ENCODE data around the gene TMEM80. TPM values are rescaled to one million over a fixed set of nuclear protein-coding genes. Genes with fewer than 3 reads are reported as not detected.

TMEM80 gene
- total RNA-seq, 6 donors from 2014 or later = 28.6 to 62.9 (median 36.1) TPM

GRCh38 chr11:697811-698311, 2.2 kb downstream of the TMEM80 start:
- ATAC-seq (ENCODE audit: low FRiP score in 2 of 2) = no peak
- Histone ChIP-seq H3K4me1 (peaks cover 37 to 53% (median 42%) of the 10 kb centered on the region in 4 donors), H3K4me3 (no peak overlapping the region), H3K27ac (peak overlapping the region; percentile 69 to 100 (median 100)), H3K9me3 (no peaks in the 10 kb centered on the region), H3K27me3 (no peaks in the 10 kb centered on the region), H3K36me3 (peaks cover 0 to 17% (median 15%) of the 10 kb centered on the region in 4 donors)
- WGBS, 2 donors = 85 to 87% methylated on average over 8 to 11 of the region's 11 CpGs
- TF ChIP-seq POLR2AphosphoS5 (IDR thresholded peaks at IDR 0.05) = no peak
- TF ChIP-seq EP300 (IDR thresholded peaks at IDR 0.05) = no peak
- TF ChIP-seq CTCF (IDR thresholded peaks at IDR 0.05) = no peak
- TF ChIP-seq POLR2A (IDR thresholded peaks at IDR 0.05) = no peak
- DNase-seq = no peak

GRCh38 chr11:698493-699115, 3.0 kb downstream of the TMEM80 start:
- no peak for ATAC-seq (ENCODE audit: low FRiP score in 2 of 2)
- Histone ChIP-seq H3K4me3 (no peak overlapping the region), H3K4me1 (peaks cover 31 to 52% (median 43%) of the 10 kb centered on the region in 4 donors), H3K27ac (no peak overlapping the region), H3K27me3 (no peaks in the 10 kb centered on the region), H3K36me3 (peaks cover 0 to 17% (median 15%) of the 10 kb centered on the region in 4 donors), H3K9me3 (no peaks in the 10 kb centered on the region)
- TF ChIP-seq POLR2AphosphoS5 (IDR thresholded peaks at IDR 0.05) (no peak), EP300 (IDR thresholded peaks at IDR 0.05) (no peak), POLR2A (IDR thresholded peaks at IDR 0.05) (no peak), CTCF (IDR thresholded peaks at IDR 0.05) (no peak)
- WGBS, 2 donors = 75 to 83% methylated on average over 17 of the region's 17 CpGs
- DNase-seq = no peak

GRCh38 chr11:699116-699508, 3.5 kb downstream of the TMEM80 start:
- no peak for ATAC-seq (ENCODE audit: low FRiP score in 2 of 2)
- peaks cover 26 to 50% (median 40%) of the 10 kb centered on the region in 4 donors for H3K4me1 ChIP-seq

GRCh38 chr11:699753-700152, 4.1 kb downstream of the TMEM80 start:
- no peaks in the 10 kb centered on the region for H3K9me3 ChIP-seq
- ATAC-seq (ENCODE audit: low FRiP score in 2 of 2) (no peak), DNase-seq (no peak)
- no peaks in the 10 kb centered on the region for H3K27me3 ChIP-seq
- no peak overlapping the region for H3K4me3 ChIP-seq
- WGBS, 2 donors = 100% methylated on average over 1 of the region's 1 CpG
- H3K4me1 ChIP-seq = peaks cover 25 to 50% (median 41%) of the 10 kb centered on the region in 4 donors
- H3K36me3 ChIP-seq = peaks cover 0 to 17% (median 15%) of the 10 kb centered on the region in 4 donors
- TF ChIP-seq POLR2AphosphoS5 (IDR thresholded peaks at IDR 0.05) = no peak
- TF ChIP-seq CTCF (IDR thresholded peaks at IDR 0.05) = no peak
- no peak for TF ChIP-seq POLR2A (IDR thresholded peaks at IDR 0.05)
- TF ChIP-seq EP300 (IDR thresholded peaks at IDR 0.05) = no peak
- H3K27ac ChIP-seq = no peak overlapping the region

More at GRCh38 chr11:699116-699508, 3.5 kb downstream of the TMEM80 start:
- no peak overlapping the region for H3K4me3 ChIP-seq
- no peaks in the 10 kb centered on the region for H3K27me3 ChIP-seq
- no peaks in the 10 kb centered on the region for H3K9me3 ChIP-seq
- 92% methylated on average over 7 of the region's 7 CpGs for WGBS, 2 donors
- TF ChIP-seq EP300 (IDR thresholded peaks at IDR 0.05) (no peak), POLR2A (IDR thresholded peaks at IDR 0.05) (no peak), CTCF (IDR thresholded peaks at IDR 0.05) (no peak), POLR2AphosphoS5 (IDR thresholded peaks at IDR 0.05) (no peak)
- no peak overlapping the region for H3K27ac ChIP-seq
- peaks cover 0 to 17% (median 15%) of the 10 kb centered on the region in 4 donors for H3K36me3 ChIP-seq
- no peak for DNase-seq
